ENCODE results near the gene CCDC14.
"Not testable (repeated sequence)": the region's sequence is repeated elsewhere in the genome, so short reads cannot be mapped to it uniquely, and the experiment has no call there.

CCDC14 gene, protein sequence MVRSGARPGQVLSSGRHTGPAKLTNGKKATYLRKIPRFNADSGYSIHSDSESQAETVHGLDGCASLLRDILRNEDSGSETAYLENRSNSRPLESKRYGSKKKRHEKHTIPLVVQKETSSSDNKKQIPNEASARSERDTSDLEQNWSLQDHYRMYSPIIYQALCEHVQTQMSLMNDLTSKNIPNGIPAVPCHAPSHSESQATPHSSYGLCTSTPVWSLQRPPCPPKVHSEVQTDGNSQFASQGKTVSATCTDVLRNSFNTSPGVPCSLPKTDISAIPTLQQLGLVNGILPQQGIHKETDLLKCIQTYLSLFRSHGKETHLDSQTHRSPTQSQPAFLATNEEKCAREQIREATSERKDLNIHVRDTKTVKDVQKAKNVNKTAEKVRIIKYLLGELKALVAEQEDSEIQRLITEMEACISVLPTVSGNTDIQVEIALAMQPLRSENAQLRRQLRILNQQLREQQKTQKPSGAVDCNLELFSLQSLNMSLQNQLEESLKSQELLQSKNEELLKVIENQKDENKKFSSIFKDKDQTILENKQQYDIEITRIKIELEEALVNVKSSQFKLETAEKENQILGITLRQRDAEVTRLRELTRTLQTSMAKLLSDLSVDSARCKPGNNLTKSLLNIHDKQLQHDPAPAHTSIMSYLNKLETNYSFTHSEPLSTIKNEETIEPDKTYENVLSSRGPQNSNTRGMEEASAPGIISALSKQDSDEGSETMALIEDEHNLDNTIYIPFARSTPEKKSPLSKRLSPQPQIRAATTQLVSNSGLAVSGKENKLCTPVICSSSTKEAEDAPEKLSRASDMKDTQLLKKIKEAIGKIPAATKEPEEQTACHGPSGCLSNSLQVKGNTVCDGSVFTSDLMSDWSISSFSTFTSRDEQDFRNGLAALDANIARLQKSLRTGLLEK

GRCh38 chr3:123960781-123961507, at the start of gene CCDC14:
Gene CCDC14 (minus strand): TSS chr3:123961229. CDS start chr3:123961173, 56 bp downstream.
- peak; percentile 94 for DNase-seq

- DNase-seq = not testable (repeated sequence)
Measured at GRCh38 chr3:124008321-124008720, 47.3 kb upstream of the CCDC14 start.

DNA sequence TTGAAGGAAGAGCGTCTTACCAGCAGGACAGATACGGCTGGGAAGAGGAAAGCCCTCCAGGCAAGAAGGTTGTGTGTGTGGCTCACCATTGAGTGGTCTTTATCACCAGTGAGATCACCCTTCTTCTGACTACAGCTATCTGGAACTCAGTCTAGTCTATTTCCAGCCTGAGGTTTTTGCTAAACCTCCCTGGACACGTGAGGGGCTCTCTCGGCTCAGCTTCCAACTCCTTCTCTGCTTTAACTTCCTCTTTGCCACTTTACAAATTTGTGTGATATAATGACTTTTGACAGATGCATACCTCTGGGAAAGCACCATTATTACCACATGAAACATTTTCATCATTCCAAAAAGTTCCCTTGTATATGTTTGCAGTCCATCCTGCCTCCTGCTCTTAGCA, 46.2 kb upstream of the CCDC14 start:
- no peak for DNase-seq

DNA sequence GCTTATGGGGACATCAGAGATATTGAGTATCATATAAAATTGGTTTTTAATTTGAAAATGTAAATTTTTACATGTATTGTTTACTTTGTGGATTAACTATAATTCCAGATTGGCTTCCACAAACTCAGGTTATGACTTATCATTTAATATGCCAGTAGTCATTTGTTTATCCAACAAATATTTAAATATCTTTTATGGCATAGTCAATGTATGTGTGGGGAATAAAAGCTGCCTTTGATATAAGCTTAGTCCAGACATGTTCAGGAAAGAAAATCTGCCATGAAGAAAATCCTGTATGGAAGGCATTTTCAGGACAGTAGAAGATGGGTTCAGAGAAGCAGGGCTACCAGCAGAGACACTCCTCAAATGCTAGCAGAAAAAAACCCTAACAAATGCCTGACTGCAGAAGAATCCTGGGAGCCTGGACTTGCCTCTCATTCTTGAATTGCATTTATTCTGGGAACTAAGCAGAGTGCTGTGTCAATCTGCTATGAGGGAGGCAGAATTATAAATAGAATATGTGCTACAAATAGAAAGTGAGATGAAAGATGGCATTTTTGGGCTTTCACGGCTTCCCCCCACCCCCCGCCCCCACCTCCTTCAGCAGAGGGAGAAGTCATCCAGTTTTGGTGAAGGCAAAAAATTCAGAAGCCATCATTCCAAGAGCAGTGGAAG, 41.5 kb upstream of the CCDC14 start:
- DNase-seq = not testable (repeated sequence)

DNA sequence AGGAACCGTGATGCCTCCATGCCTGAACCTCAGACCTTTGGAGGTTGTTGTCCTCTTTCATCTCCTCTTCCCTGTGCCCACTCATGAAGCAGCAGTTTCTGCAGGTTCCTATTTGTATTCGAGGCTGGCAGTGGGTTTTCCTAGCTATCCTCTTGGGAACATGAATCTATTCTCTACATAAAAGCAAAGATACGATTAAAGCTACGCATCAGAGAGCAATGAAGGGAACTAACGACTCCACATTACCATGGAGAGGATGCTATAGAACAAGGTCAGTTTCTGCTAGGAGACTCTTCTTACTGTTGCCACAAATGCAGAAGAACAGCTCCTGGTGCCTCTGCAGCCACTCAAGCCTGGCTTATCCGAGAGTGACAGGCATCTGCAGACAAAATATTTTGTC, 40.3 kb upstream of the CCDC14 start:
- DNase-seq = not testable (repeated sequence)

GRCh38 chr3:123997543-123997942, 36.5 kb upstream of the CCDC14 start:
- no peak for DNase-seq

DNA sequence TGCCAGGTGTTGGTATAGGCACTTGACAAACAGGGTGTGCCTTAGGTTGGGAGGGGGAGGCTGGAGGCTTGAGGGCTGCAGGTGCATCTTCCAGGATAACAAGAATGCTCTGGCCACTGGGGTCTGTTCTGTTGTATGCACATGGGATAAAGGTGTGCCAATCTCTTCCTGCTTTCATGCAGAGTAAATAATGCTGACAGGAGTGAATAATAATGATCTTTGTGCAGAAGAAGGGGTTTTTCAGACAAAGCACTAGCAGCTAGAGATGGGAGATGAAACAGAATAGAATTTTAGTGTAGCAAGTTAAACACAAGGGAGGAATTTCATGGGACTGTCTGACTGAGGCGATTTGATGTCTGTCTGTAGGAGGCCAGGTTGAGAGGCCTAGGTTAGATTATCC, 32.8 kb upstream of the CCDC14 start:
- DNase-seq = peak; percentile 52

DNA sequence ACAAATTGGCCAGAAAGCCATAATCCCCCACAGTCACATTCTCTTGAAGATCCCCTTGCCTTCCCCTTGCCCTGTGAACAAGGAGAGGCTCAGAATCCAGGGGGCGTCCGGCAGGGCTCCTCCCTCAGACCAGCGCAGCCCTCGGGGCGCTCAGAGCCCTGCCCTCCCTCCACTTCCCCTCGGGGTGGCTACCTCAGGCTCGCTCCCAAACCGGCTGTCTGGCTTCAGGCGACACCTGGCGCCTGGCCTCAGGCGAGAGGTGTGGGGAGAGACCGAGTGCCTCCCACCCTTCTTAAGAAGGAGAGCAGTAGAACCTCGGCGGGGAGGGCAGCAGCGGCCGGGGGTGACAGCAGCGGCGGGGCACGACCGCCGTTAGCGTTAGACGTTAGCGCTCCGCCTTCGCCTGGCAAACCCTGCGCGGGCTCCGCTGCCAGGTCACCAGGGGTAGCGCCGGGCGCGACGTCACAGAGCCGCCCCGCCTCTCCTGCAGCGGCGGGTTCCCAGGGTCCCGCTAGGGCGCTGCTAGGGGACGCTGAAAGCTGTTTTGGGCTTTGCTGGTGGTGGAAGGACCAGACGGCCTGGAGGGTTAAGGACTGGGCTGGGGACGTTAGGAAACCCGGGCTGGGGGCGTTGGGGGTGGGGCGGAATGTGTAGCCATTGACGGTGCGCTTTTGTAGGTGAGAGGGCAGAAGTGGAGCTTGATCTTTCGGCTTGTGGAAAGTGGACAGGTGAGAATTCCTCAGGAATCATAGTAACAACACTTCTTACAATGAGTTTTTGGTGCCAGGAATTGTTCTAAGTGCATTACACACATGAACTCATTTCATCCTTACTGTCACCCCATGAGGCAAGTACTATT, 30.9 kb upstream of the CCDC14 start, which contains the start of gene ROPN1:
Gene ROPN1 (minus strand): TSS at position 395 of the 859 bp plus-strand sequence. CDS start 11,643 bp downstream, outside the sequence.
- not testable (repeated sequence) for DNase-seq

DNA sequence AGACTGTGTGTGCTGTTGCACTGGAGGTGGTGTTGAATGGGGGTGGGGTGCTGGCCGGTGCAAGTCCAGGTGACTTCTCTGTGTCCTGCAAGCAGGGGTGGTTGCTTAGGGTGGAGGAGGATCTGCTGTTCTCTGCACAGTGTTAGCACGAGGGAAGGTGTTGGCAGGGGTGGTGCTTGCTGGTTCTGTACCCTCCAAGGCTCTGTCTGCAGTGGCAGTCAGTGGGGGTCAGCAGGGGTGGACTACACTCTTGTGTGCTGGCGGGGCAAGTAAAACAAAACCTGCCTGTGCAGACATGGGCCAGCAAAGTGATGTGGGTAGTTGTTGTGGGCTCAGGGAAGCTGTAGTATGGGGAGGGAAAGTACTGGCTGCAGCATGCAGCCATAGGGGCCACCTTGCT, 25.4 kb upstream of the CCDC14 start:
- no peak for DNase-seq

- no peak for DNase-seq
Measured at GRCh38 chr3:123984957-123985356, 23.9 kb upstream of the CCDC14 start.

GRCh38 chr3:123984350-123984749, 23.3 kb upstream of the CCDC14 start:
- DNase-seq = no peak

DNA sequence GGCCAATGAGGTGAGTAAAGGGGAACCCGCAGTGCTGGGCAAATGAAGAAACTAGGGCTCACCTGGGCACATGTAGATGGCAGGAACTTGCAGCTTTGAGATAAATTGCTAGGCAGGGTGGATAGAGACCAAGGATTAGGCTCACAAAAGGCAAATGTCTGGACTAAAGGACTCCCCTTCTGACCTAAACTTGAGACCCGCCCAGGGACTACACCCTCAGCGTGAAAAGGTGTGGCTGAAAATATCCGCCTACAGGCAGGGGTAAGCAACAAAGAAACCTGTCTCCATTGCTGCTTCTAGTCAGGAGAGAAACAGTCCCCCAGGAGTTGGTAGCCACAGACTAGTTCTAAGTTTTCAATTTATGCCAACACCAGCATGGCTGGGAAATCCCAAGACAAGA, 20.3 kb upstream of the CCDC14 start:
- not testable (repeated sequence) for DNase-seq

DNA sequence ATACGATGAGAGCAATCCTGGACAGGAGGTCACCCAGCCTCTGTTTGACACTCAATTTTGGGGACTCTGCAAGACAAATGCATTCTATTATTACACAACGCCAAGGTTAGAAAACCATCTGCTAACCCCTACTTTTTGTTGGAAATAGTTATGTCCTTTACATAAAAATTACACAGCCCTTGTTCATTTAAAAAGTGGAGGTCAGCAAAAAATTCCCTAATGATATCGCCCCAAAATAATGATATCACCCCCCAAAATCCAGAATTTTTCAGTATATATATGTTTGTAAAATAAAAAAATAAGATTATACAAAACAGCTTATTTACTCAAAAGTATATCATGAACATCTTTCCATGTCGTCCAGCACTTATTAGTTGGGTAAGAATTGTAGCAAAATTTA, 19.5 kb upstream of the CCDC14 start:
- DNase-seq = no peak

DNA sequence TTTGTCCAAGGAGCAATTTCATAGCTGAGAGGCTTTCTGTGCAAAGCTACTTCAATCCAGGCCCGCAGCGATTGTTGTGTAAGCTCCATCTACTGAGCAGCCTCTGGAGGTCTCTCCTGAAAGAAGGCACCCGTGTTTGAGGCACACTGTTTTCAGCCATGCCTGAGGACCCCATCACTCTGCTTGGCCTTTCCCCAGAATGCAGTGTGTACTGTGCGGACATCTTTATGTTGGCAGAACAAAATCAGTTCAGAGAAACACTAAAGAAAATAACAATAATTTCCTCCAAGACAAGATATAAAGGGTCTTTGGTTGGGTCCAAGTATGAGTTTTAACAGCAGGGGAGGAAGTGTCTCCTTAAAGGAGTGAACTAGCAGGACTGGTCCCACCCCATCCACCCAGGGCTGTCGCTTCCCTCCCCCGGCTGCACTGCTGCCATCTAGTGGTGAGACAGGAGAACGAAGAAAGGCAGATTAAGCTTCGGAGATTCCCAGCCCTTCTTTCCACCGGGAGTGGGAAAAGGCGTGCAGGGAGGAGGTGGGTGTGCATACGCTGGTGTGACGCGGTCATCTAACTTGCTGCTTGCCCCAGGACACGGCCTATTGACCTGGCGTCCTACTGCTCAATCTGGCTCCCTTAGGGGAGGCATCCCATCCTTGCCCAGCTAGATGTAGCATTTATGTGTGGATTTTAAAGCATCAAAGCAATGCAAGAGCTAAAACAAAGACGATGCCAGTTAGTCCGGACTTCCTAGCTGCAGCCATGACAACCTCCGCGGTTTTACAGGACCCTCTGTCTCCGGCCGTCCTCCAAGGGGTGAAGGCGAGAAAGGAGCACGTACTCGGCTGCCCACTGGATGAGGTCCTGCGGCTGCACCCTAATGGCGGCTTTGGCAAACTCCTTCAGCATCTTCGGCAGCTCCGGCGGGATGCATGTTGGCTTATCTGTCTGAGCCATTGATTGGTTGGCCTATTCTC, 18.8 kb upstream of the CCDC14 start:
- peak; percentile 14 for DNase-seq

DNA sequence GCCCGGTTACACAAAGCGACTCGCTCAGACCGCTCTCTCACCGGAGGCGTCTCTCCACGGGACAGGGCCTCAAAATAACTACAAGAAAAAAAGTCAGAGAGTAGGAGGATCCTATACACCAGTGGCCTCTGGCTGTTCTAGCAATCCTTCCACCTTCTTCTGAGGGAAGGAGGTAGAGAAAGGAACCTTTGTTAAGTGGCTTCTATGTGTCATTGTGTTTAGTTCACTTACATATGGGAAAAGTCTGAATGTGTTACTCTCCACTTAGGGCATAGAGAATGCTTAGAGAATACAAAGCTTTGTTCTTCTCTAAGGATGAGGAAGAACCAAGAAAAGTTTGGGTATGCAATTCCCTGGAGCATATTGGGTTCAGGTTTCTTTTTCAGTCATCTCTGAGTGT, 15.9 kb upstream of the CCDC14 start:
- DNase-seq = not testable (repeated sequence)

- not testable (repeated sequence) for DNase-seq
Measured at GRCh38 chr3:123976181-123976898, 15.3 kb upstream of the CCDC14 start.

GRCh38 chr3:123975030-123975429, 14.0 kb upstream of the CCDC14 start:
- not testable (repeated sequence) for DNase-seq

DNA sequence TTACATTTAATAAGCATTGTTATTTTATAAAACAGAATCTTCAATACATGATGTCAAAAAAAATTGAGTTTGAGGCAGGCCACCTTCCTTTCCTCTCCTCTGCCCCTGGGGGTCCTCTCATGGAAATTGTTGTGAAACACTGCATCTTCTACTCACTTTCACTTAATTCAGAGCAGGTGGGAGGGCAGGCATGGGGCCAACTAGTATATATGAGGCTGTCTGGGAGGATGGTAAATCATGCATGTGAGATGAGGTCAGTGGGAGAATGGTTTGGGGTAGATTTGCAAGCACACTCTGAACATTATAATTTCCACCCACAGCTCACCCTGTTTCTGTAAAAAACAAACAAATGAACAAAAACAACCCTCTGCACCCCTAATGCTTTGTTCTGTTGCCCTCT, 10.4 kb upstream of the CCDC14 start:
- no peak for DNase-seq

DNA sequence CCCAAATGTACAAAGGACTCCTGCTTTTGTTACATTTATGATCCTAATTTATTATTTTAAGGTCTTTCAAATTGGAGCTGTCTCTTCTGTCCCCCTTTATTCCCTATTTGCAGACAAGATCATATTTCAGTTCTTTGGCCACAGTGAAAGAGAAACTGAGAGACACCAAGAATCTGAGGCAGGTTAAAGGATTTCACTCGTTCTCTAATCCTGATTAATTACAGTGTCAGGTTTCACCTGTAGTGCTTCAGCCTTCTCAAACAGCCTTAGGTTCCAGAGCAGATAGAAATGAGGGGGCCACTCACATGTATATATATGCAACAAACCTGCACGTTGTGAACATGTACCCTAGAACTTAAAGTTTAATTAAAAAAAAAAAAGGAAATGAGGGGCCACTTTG, 6.2 kb upstream of the CCDC14 start:
- not testable (repeated sequence) for DNase-seq

Measured in NCI-H510A (cell line).